ENCODE data around the gene EGLN2. TPM values are rescaled to one million over a fixed set of nuclear protein-coding genes. Genes with fewer than 3 reads are reported as not detected.
A peak's percentile ranks its signal among the peaks of the same experiment; 100 is the strongest.

Gene EGLN2
- total RNA-seq, 1 donor from 2014 or later, result 83.4 TPM

GRCh38 chr19:40754611-40755247 lies 44.3 kb upstream of the EGLN2 start:
- H3K27me3 Mint-ChIP-seq, result no peaks in the 10 kb centered on the region
- H3K4me1 Mint-ChIP-seq (ENCODE audit: unreplicated experiment), result peaks cover 27% of the 10 kb centered on the region
- H3K36me3 Mint-ChIP-seq, result peaks cover 20% of the 10 kb centered on the region
- H3K9me3 Mint-ChIP-seq, result no peaks in the 10 kb centered on the region
- peak overlapping the region; percentile 95 for H3K27ac Mint-ChIP-seq
- DNase-seq (ENCODE audit: extremely low spot score, unreplicated experiment), result no peak
- TF ChIP-seq CTCF (conservative IDR thresholded peaks at IDR 0.05), result peak; percentile 17
- peak overlapping the region; percentile 84 for H3K4me3 Mint-ChIP-seq

- DNase-seq (ENCODE audit: extremely low spot score, unreplicated experiment), result no peak
- Mint-ChIP-seq H3K9me3 (no peaks in the 10 kb centered on the region), H3K36me3 (peaks cover 20% of the 10 kb centered on the region), H3K4me3 (peak overlapping the region; percentile 34), H3K27me3 (no peaks in the 10 kb centered on the region), H3K4me1 (ENCODE audit: unreplicated experiment) (peaks cover 22% of the 10 kb centered on the region), H3K27ac (peak overlapping the region; percentile 95)
- no peak for TF ChIP-seq CTCF (conservative IDR thresholded peaks at IDR 0.05)
Measured at GRCh38 chr19:40755248-40755624, 43.8 kb upstream of the EGLN2 start.

GRCh38 chr19:40755791-40756190 lies 43.2 kb upstream of the EGLN2 start:
- no peak for TF ChIP-seq CTCF (conservative IDR thresholded peaks at IDR 0.05)
- H3K27ac Mint-ChIP-seq, result peak overlapping the region; percentile 95
- DNase-seq (ENCODE audit: extremely low spot score, unreplicated experiment), result no peak
- peaks cover 20% of the 10 kb centered on the region for H3K36me3 Mint-ChIP-seq
- H3K4me3 Mint-ChIP-seq, result peak overlapping the region; percentile 34
- H3K4me1 Mint-ChIP-seq (ENCODE audit: unreplicated experiment), result peaks cover 19% of the 10 kb centered on the region
- H3K9me3 Mint-ChIP-seq, result no peaks in the 10 kb centered on the region
- no peaks in the 10 kb centered on the region for H3K27me3 Mint-ChIP-seq

GRCh38 chr19:40756502-40757110 lies 42.4 kb upstream of the EGLN2 start:
- no peak for DNase-seq (ENCODE audit: extremely low spot score, unreplicated experiment)
- peak overlapping the region; percentile 12 for H3K4me3 Mint-ChIP-seq
- no peaks in the 10 kb centered on the region for H3K9me3 Mint-ChIP-seq
- no peaks in the 10 kb centered on the region for H3K27me3 Mint-ChIP-seq
- H3K4me1 Mint-ChIP-seq (ENCODE audit: unreplicated experiment), result peaks cover 19% of the 10 kb centered on the region
- peaks cover 23% of the 10 kb centered on the region for H3K36me3 Mint-ChIP-seq
- no peak for TF ChIP-seq CTCF (conservative IDR thresholded peaks at IDR 0.05)
- H3K27ac Mint-ChIP-seq, result peak overlapping the region; percentile 62

- H3K27ac Mint-ChIP-seq, result no peak overlapping the region
- no peak overlapping the region for H3K4me3 Mint-ChIP-seq
- peaks cover 15% of the 10 kb centered on the region for H3K4me1 Mint-ChIP-seq (ENCODE audit: unreplicated experiment)
- H3K9me3 Mint-ChIP-seq, result no peaks in the 10 kb centered on the region
- H3K27me3 Mint-ChIP-seq, result no peaks in the 10 kb centered on the region
- no peak for TF ChIP-seq CTCF (conservative IDR thresholded peaks at IDR 0.05)
- peaks cover 28% of the 10 kb centered on the region for H3K36me3 Mint-ChIP-seq
- DNase-seq (ENCODE audit: extremely low spot score, unreplicated experiment), result no peak
Measured at GRCh38 chr19:40758491-40758890, 40.5 kb upstream of the EGLN2 start.

Data from type B pancreatic cell (in vitro differentiated cells).